CD4-positive, alpha-beta T cell treated with Interleukin-15 for 1 hour (primary cell): ENCODE results near the gene ACYP1.
A peak's percentile ranks its signal among the peaks of the same experiment; 100 is the strongest.
"Not testable (repeated sequence)": the region's sequence is repeated elsewhere in the genome, so short reads cannot be mapped to it uniquely, and the experiment has no call there.

Experiments used
- DNase-seq: peaks from one replicate; pipeline ENCODE4 v3.0.0-alpha.2; 2020

Gene ACYP1

GRCh38 chr14:75067765-75068164 is 3.9 kb upstream of the ACYP1 start:
- DNase-seq = not testable (repeated sequence)

GRCh38 chr14:75067212-75067611 is 3.4 kb upstream of the ACYP1 start:
- DNase-seq = no peak

DNA sequence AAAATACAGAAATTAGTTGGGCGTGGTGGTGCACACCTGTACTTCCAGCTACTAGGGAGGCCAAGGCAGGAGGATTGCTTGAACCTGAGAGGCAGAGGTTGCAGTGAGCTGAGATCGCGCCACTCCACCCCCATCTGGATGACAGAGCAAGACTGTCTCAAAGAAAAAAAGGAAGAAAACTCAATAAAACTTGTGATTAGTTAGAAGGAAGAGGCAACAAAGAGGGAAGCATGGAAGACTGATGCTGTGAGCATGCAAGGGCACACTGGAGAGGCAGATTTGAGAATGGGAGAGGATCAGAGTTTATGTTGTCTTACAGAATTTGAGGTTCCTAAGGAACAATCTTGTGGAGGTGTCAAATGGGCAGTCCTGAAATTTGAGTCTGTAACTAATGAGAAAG is 2.9 kb upstream of the ACYP1 start:
- no peak for DNase-seq

DNA sequence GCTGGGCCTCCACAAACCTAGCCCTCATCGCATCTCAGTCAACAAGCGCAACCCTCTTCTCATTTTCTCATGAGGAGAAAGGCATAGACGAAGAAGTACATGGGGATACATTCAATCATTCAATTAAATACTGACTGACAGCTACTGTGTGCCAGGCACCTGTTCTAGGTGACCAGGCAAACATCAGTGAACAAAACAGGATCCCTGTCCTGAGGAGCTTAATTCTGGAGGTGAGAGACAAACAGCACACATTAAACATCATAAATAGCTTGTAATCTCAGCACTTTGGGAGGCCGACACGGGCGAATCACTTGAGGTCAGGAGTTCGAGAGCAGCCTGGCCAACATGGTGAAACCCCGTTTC is 362 bp upstream of the ACYP1 start:
- DNase-seq = no peak

DNA sequence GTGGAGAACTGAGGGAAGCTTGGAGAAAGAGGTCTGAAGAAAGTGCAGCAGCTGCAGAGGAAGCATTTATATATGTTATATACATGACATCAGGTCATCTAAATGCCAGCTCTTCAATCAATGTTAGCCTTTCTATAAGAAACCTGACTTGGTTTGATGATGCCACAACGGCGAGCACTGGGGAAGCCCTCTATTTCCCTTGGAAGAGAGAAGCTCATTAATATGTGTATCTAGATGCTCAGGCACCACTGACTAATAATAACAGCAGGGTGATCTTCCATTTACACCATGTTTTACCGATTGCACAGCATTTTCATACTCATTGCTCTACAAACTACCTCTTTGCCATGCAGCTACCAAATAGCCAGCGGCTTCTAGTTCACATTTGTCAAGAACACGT is 811 bp downstream of the ACYP1 start:
- DNase-seq = no peak

DNA sequence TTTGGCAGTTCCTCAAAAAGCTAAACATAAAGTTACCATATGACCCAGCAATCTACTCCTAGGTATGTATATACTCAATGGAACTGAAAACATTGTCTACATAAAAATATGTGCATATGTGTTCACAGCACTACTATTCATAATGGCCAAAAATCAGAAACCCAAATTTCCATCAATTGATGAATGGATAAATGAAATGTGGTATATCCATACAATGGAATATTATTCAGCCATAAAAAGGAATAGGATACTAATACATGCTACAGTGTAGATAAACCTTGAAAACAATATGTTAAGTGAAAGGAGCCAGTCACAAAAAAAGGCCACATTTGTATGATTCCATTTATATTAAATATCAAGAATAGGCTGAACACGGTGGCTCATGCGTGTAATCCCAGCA is 3.4 kb downstream of the ACYP1 start:
- DNase-seq = no peak

GRCh38 chr14:75059642-75060041 is 4.2 kb downstream of the ACYP1 start:
- no peak for DNase-seq

- DNase-seq = no peak
These were observed 9.4 kb downstream of the ACYP1 start for GRCh38 chr14:75054421-75054820.

- no peak for DNase-seq
These were observed 10.2 kb downstream of the ACYP1 start for GRCh38 chr14:75053396-75054291.

- DNase-seq = no peak
These were observed 12.3 kb downstream of the ACYP1 start for GRCh38 chr14:75051556-75051899.

DNA sequence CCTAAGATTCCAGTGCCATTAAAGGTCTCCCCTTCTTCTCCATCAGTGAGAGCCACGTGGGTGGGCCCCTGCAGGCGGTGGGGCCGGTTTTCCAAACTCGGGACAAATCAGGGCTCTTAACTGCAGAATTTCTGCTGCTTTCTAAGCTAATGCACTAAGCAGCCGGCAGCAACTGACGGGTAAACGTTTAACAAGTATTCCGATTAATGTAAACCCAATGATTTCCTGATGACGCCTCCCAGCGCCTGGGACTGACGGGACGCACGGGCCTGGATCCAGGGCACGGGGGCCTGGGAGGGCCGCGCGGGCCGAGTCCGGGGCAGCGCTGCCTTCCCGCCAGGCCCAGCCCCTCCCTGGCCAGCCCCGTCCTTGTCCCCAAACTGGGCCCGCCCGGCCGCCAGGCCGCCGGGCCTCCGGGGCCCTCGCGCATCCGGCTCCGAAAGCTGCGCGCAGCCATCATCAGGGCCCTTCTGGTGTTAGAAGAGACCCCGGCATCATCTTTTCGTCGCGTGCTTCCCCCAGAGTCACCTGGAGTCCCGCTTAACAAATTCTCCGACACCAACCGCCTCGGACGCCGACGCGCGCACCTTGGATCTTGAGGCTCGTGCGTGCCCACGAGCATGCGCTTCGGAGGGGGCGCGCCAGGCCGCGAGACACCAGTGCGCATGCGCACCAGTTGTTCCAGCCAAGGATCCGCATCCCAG is 12.8 kb downstream of the ACYP1 start, which contains the start of gene MLH3:
MLH3 (minus strand) TSS at position 616 of the 704 bp plus-strand sequence. CDS start 1,812 bp downstream, outside the sequence.
- peak; percentile 79 for DNase-seq

- no peak for DNase-seq
These were observed 14.1 kb downstream of the ACYP1 start for GRCh38 chr14:75049731-75050201.

- no peak for DNase-seq
These were observed 14.7 kb downstream of the ACYP1 start for GRCh38 chr14:75049136-75049535.

DNA sequence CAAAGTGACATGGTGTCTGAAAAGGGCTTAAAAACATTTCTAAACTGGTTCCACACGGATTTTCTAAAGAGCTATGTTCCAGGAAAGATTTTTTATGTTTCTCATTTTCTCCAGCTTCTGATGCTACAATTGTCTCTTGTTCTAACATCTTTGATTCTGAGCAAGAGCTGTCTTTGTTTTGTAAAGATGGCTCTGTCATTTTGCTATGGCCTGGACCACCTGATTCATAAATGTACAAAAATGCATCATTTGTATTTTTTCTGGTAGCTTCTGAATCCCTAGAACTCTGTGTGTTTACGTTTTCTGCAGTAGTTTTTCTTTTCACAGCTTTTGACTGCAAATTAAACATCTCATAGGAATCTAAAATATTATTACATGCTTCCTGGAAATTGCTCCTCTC is 15.7 kb downstream of the ACYP1 start:
- no peak for DNase-seq

DNA sequence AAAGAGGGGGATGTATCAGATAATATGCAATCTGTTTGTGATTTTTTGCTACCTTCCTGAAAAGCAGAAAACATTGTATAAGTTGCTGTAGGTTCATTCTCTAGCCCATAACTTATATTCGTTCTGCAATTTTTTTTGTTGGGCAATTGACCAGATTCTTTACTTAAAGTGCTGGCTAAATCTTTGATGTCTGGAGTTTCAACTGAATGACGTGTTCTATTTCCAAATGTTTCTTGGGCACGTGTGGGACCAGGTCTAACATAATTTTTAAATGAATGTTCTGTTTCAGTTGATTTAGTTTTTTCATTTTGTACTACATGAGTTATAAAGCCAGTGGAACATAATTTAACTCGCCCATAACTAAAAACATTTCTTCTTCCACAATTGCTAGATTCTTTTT is 16.3 kb downstream of the ACYP1 start:
- DNase-seq = no peak

DNA sequence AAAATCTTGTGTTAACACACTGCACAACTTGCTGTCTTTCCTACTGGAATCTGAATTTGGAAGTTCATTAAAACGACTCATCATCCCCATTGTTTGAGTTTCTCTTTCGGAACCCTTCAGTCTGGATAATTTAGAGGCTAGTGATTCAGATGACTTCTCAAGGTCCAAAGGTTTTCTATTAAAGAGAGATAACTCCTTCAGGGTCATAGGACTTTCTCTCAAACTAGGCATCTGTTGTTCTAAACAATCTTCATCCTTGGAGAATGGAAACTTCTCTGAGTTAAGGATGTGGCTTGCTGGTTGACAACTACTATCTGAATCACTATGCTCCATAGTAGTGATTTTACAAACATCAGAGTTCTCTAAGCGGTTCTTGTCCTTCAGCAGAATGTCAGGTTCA is 16.9 kb downstream of the ACYP1 start:
- no peak for DNase-seq

- no peak for DNase-seq
These were observed 17.5 kb downstream of the ACYP1 start for GRCh38 chr14:75046275-75046674.

- DNase-seq = no peak
These were observed 19.1 kb downstream of the ACYP1 start for GRCh38 chr14:75044752-75045151.

GRCh38 chr14:75044322-75044721 is 19.5 kb downstream of the ACYP1 start:
- DNase-seq = no peak

GRCh38 chr14:75042035-75042434 is 21.8 kb downstream of the ACYP1 start:
- no peak for DNase-seq

DNA sequence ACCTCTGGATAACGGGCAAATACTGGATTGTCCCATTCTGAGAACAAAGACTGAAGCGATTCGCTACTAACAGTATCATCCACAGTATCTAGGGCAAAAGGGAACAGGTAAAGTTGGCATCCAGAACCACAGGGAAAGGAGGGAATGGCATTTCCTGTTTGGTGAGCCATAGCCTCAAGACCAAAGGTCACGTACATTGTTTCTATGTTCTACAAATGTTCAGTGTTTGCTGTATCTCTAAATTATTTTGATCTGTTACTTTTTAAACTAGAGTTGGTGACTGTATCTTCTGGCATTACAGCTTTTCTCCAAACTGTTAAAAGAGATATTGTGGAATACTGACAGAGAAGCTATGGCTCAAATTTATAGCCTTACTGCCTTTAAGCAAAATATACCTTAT is 22.2 kb downstream of the ACYP1 start:
- no peak for DNase-seq

- no peak for DNase-seq
These were observed 22.9 kb downstream of the ACYP1 start for GRCh38 chr14:75040959-75041358.

DNA sequence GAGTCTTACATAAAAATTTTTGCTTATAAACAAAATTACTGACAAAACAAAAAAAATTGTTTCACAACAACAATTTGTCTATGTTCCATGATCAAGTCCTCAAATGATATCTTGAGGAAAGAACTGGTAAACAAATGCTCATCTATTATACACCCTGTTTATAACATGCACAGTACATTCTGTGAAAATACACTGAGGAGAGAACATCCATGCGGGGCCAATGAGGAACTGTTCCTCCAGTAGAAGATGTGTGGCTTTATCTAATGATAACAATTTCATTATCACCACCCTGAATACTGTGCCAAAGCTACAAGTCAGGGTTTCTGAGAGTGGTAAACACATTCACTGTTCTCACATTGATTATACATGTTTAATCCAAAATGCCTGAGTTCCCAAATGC is 23.3 kb downstream of the ACYP1 start:
- no peak for DNase-seq

DNA sequence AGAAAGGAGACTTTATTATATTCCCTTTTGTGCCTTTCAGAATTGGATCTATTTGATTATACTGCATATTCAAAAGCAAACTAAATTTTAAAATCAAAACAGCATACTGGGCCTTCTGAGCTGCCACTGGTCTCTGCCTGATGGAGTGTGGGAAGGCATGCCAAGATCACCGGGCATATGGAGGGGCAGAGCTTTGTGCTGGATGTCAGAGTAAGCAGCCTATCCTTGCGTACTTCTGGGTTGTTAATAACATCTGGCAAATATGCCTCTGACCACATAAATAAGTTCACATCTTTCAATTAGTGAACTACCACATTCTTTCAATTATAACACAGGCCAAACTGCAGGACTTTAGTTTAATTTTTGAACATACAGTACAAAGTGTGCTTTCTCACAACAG is 30.9 kb downstream of the ACYP1 start:
- DNase-seq = no peak
